HT-29 (cell line): ENCODE data around the gene MAMDC4. TPM values are rescaled to one million over a fixed set of nuclear protein-coding genes. Genes with fewer than 3 reads are reported as not detected.

ENCODE experiments used
- DNase-seq: peaks from one replicate; pipeline ENCODE4 v3.0.0-alpha.2; 2015; ENCODE audit warnings: low spot score
- small RNA-seq: library from RNA; depleted of rRNA; stranded (forward); fragments of <200 nt; gene quantifications from one replicate; pipeline ENCODE3, GENCODE V24; 2014
- total RNA-seq: library from RNA; depleted of rRNA; stranded (reverse); fragments of >200 nt; shearing (Covaris generic); gene quantifications from 2 replicates; pipeline ENCODE4 v1.2.3, GENCODE V29; 2014; rRNA removed

Gene MAMDC4
- total RNA-seq, 1 experiment from 2014 or later: 14.9 TPM

DNA sequence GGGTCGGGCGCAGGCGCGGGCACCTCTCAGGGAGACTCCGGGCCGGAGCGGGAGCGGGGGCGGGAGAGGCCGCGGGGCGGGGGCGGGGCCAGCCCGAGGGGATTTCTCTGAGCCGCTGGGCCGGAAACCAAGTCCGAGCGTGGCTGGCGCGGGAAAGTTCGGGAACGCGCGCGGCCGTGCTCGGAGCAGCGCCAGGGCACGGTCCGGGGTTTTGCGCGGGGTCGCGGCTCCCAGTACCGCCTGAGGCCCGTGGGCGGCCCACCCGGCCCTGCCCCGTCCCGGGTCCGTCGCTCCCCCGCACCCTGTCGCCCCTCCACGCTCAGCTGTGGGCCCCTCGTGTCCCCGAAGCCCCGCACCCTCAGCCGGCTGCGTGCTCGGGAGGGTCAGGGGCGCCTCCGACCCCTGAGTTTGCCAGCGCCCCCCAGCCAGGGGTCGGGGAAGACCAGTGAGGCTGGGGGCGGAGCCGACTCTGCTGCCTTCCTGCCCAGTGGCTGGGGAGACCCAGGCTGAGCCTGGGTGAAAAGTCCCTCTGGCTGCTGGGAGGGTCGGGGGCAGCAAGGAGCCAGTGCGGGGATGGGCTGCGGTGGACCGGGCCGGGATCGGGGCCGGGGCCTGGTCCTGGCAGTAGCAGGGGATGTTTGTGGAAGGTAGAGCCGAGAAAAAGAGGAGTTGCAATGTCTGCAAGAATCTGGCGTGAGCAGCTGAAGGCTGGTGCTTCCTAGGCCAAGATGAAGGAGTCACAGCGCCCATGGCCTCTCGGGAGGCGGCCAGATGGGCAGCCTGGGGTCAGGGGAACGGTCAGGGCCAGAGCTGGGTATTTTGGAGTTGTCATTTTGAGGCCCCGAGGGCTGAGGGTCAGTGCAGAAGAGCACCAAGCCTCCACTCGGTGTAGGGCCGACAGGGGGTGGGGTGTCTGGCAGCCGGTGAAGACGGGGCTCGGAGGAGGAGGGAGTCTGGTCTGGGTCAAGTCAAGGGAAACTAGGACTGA lies 34.8 kb downstream of the MAMDC4 start:
- DNase-seq: no peak

DNA sequence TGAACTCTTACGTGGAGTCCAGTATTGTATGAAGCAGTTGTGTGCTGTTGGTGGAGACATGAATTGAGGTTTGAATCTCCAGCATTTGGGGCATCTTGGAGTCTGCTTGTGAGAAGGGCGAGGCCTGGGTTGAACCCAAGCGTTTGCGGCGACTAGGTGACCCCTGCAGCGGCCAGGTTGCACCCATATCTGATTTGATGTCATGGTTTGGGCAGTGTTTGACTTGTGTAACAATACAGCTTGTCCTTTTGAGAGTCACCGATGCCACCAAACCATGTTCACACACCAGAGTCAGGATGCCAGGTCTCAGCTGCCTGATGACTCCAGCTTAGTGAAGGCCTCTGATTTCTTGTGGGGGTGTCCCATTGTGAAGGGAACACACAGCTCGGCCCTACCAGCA lies 36.3 kb downstream of the MAMDC4 start:
- DNase-seq: no peak

GRCh38 chr9:136889858-136890257 lies 37.7 kb downstream of the MAMDC4 start:
- no peak for DNase-seq

DNA sequence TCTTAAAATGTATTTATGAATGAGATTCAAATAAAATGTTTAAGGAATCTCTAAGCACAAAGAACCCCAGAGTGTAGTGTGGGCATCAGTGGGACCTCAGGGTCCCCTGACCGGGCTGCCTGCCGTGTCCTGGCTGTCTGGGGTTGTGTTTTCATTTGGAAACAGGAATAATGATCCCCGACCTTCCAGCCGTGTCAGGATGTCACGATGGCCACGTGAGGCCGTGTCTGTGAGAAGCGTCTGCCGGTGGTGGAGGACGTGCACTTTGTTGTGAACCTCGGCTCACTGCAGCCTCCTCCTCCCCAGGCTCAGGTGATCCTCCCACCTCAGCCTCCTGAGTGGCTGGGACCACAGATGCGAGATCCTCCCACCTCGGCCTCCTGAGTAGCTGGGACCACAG lies 38.5 kb downstream of the MAMDC4 start:
- DNase-seq: no peak

DNA sequence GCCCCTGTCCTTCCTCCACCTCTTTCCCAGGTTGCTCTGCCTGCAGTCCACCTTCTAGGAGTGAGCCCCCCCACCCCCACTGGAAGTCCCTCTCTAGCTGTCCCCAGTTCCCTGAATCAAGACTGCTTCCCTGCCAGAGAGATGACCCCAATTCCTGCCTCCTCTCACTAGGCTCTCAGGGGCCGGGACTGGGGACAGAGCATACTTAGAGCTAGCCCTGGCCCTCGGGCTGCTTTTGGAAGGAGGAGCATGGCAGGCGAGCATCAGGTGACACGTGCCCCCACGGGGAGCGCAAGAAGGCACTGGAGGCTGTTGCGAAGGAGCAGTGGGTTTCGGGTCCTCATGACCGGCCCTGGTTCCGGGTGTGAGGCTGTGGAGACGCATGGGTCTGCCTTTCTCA lies 43.9 kb downstream of the MAMDC4 start:
- DNase-seq: no peak

- no peak for DNase-seq
These were observed 46.4 kb downstream of the MAMDC4 start for GRCh38 chr9:136898483-136899100.

DNA sequence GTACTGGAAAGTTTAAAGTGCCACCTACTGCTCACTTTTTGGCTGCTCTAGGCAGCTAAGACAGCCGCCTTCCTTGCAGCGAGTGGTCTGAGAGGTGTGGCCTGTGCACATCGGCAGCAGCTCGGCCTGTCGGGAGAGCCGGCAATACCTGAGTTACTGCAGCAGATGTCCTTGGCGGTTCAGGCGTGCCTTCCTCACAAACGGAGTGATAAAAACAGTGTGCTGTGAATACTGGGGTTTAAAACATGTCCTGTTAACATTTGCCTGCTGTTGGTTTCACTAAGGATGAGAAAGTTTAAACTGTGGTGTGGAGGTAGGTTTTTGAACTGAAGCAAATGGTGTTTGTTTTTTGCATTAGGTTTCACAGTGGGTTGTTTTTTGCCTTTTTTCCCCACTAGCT lies 47.0 kb downstream of the MAMDC4 start:
- peak; percentile 33 for DNase-seq

DNA sequence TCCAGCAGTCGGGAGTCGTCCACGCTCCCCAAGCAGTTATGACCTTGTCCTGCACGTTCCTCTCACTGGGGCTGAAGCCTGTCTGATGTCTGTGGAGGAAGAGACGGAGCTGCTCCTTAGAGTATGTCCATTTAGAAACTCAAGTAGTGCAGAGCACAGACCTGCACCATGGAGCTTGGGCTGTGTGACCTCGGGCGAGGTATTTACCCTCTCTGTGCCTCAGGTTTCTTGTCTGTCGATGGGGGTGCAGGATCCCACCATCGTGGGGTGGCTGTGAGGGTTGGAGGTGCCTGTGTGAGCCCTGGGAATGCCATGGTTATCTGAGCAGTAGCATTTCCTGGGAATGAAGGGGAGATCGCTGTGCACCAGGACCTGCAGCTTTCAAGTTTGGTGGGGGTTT lies 48.4 kb downstream of the MAMDC4 start:
- no peak for DNase-seq

- DNase-seq: no peak
These were observed 48.9 kb downstream of the MAMDC4 start for GRCh38 chr9:136900988-136901515.

- DNase-seq: peak; percentile 90
These were observed 49.5 kb downstream of the MAMDC4 start for GRCh38 chr9:136901516-136902258.

GRCh38 chr9:136902259-136902821 lies 50.2 kb downstream of the MAMDC4 start:
- DNase-seq: peak; percentile 90

DNA sequence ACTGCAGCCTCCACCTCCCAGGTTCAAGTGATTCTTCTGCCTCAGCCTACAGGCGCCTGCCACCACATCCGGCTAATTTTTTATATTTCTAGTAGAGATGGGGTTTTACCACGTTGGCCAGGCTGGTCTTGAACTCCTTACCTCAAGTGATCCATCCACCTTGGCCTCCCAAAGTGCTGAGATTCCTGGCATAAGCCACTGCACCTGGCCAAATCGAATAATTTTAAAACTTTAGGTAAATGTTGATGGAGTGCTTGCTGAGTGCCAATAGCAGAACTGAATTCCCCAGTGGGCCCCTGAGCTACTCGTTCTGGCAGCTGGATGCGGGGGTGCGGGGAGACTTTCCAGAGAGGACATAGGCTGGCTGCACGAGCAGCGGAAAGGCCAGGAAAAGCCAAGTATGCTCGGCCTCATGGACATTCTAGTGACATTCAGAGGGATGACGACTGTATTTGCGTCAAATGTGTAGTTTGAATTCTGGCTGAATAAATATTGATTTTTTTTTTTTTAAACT lies 51.0 kb downstream of the MAMDC4 start:
- no peak for DNase-seq

- DNase-seq: no peak
These were observed 54.1 kb downstream of the MAMDC4 start for GRCh38 chr9:136906266-136906665.

- DNase-seq: no peak
These were observed 55.1 kb downstream of the MAMDC4 start for GRCh38 chr9:136907011-136907914.

Small RNA genes within 50 kb of the gene (small RNA-seq; reads per million reads assigned to genes)
- gene MIR4292 (not detected), gene MIR4479 (not detected)

Other genes with a start within 250 kb of the MAMDC4 start
- 3.2 and 6.4 TPM in 2 replicates for gene EGFL7, start 189.4 kb upstream of the MAMDC4 start, total RNA-seq
- 160 and 167 TPM in 2 replicates for gene AGPAT2, start 164.9 kb upstream of the MAMDC4 start, total RNA-seq
- gene DIPK1B, start 139.8 kb upstream of the MAMDC4 start, total RNA-seq: not detected in 2 replicates
- gene LCN10, start 109.4 kb upstream of the MAMDC4 start, total RNA-seq: not detected in 2 replicates
- not detected in 2 replicates for gene LCN6, start 103.8 kb upstream of the MAMDC4 start, total RNA-seq
- not detected in 2 replicates for gene LCN8, start 94.1 kb upstream of the MAMDC4 start, total RNA-seq
- 0.60 TPM in 1 of 2 replicates, not detected in the other for gene LCN15, start 87.8 kb upstream of the MAMDC4 start, total RNA-seq
- 357 and 376 TPM in 2 replicates for gene TMEM141, start 61.0 kb upstream of the MAMDC4 start, total RNA-seq
- 9.0 and 10.4 TPM in 2 replicates for gene CCDC183, start 56.0 kb upstream of the MAMDC4 start, total RNA-seq
- 242 and 247 TPM in 2 replicates for gene RABL6, start 44.4 kb upstream of the MAMDC4 start, total RNA-seq
- 9.0 and 9.4 TPM in 2 replicates for gene AJM1, start 9.9 kb upstream of the MAMDC4 start, total RNA-seq
- 230 and 232 TPM in 2 replicates for gene PHPT1, start 2.9 kb upstream of the MAMDC4 start, total RNA-seq
- gene EDF1, start 14.0 kb downstream of the MAMDC4 start, total RNA-seq: 428 and 484 TPM in 2 replicates
- gene TRAF2, start 34.2 kb downstream of the MAMDC4 start, total RNA-seq: 36.4 and 36.7 TPM in 2 replicates
- 379 and 389 TPM in 2 replicates for gene FBXW5, start 92.4 kb downstream of the MAMDC4 start, total RNA-seq
- gene C8G, start 92.9 kb downstream of the MAMDC4 start, total RNA-seq: 0.71 and 2.6 TPM in 2 replicates
- gene LCN12, start 99.9 kb downstream of the MAMDC4 start, total RNA-seq: 0.58 and 0.94 TPM in 2 replicates
- gene PTGDS, start 125.2 kb downstream of the MAMDC4 start, total RNA-seq: not detected in 2 replicates
- not detected in 2 replicates for gene LCNL1, start 130.6 kb downstream of the MAMDC4 start, total RNA-seq
- gene PAXX, start 140.1 kb downstream of the MAMDC4 start, total RNA-seq: 169 and 179 TPM in 2 replicates
- gene CLIC3, start 144.2 kb downstream of the MAMDC4 start, total RNA-seq: 17.0 and 24.1 TPM in 2 replicates
- 92.6 and 99.9 TPM in 2 replicates for gene ABCA2, start 175.9 kb downstream of the MAMDC4 start, total RNA-seq
- 0.36 and 0.42 TPM in 2 replicates for gene FUT7, start 179.7 kb downstream of the MAMDC4 start, total RNA-seq
- 59.9 and 84.3 TPM in 2 replicates for gene NPDC1, start 193.8 kb downstream of the MAMDC4 start, total RNA-seq
- 2.5 and 2.7 TPM in 2 replicates for gene ENTPD2, start 201.7 kb downstream of the MAMDC4 start, total RNA-seq
- gene SAPCD2, start 218.2 kb downstream of the MAMDC4 start, total RNA-seq: 217 and 239 TPM in 2 replicates
- gene UAP1L1, start 225.2 kb downstream of the MAMDC4 start, total RNA-seq: 3.7 and 5.3 TPM in 2 replicates
- 82.2 and 104 TPM in 2 replicates for gene MAN1B1, start 234.6 kb downstream of the MAMDC4 start, total RNA-seq